GM21390 (cell line): ENCODE measurements around the gene GRHPR.
"Not testable (repeated sequence)": the region's sequence is repeated elsewhere in the genome, so short reads cannot be mapped to it uniquely, and the experiment has no call there.

ENCODE experiments used
- ATAC-seq: cut with Tn5 transposase; IDR thresholded peaks from one replicate; pipeline ENCODE4 v1.9.1; 2021; ENCODE audit not compliant: unreplicated experiment

Gene GRHPR

DNA sequence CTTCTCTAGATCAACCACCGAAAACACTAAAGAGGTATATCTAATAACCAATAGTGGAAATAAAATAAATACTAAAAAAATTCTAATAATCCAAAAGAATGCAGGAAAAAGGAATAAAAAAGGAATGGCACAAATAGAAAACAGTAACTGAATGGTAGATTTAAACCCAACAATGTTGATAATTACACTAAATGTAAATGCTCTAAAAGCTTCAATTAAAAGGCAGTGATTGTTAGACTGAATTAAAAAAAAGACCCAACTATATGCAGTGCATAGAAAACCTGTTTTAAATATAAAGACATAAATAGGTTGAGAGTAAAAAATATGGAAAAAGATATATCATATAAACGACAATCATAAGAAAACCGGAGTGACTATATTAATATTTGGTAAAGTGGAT is 51.9 kb downstream of the GRHPR start:
- ATAC-seq, result no peak

DNA sequence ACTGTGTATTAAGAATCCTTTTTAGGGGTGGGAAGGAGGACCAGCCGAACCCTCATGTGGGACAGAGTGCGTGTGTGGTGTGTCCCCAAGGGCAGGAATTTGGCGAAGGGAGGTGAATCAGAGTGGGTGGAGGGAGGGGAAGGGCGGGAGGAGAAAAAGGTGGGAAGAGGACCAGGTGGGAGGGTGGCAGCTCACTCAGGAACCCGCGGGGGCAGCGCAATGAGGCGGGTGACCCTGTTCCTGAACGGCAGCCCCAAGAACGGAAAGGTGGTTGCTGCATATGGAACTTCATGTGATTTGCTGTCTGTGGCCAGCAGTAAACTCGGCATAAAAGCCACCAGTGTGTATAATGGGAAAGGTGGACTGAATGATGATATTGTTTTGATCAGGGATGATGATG is 54.4 kb downstream of the GRHPR start:
- no peak for ATAC-seq

DNA sequence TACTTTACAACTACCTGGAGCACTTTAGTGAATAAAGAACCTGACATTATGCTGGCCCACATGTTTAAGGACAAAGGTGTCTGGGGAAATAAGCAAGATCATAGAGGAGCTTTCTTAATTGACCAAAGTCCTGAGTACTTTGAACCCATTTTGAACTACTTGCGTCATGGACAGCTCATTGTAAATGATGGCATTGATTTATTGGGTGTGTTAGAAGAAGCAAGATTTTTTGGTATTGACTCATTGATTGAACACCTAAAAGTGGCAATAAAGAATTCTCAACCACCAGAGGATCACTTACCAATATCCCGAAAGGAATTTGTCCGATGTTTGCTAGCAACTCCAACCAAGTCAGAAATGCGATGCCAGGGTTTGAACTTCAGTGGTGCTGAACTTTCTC is 54.9 kb downstream of the GRHPR start:
- ATAC-seq, result not testable (repeated sequence)

DNA sequence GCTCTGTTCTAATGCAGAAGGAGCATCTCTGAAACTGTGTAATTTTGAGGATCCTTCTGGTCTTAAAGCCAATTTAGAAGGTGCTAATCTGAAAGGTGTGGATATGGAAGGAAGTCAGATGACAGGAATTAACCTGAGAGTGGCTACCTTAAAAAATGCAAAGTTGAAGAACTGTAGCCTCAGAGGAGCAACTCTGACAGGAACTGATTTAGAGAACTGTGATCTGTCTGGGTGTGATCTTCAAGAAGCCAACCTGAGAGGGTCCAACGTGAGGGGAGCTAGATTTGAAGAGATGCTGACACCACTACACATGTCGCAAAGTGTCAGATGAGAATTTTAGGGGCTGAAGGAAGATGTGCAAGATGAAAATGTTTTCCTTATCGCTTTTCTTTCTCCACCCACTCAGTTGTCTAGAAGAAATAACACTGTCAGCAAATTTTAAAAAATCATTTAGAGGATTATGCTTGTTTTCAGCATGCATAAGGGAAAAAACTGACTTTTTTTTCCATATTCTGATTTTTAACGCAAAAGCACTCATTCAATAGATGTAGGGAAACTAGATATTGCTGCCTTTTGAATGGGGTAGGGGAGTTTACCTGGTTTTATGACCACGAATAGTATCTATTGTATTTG is 55.6 kb downstream of the GRHPR start:
- not testable (repeated sequence) for ATAC-seq

DNA sequence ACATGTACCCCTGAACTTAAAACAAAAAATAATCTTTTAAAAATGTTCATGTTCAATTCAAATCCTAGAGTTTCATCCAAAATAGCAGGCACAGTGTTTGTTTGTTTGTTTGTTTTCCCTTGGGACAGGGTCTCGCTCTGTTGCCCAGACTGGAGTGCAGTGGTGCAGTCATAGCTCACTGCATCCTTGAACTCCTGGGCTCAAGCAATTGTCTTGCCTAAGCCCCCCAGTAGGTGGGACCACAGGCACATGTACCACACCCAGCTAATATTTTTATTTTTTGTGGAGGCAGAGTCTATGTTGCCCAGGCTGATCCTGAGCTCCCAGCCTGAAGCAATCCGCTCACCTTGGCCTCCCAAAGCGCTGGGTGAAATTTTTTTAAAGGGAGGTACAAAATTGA is 58.3 kb downstream of the GRHPR start:
- ATAC-seq, result no peak

DNA sequence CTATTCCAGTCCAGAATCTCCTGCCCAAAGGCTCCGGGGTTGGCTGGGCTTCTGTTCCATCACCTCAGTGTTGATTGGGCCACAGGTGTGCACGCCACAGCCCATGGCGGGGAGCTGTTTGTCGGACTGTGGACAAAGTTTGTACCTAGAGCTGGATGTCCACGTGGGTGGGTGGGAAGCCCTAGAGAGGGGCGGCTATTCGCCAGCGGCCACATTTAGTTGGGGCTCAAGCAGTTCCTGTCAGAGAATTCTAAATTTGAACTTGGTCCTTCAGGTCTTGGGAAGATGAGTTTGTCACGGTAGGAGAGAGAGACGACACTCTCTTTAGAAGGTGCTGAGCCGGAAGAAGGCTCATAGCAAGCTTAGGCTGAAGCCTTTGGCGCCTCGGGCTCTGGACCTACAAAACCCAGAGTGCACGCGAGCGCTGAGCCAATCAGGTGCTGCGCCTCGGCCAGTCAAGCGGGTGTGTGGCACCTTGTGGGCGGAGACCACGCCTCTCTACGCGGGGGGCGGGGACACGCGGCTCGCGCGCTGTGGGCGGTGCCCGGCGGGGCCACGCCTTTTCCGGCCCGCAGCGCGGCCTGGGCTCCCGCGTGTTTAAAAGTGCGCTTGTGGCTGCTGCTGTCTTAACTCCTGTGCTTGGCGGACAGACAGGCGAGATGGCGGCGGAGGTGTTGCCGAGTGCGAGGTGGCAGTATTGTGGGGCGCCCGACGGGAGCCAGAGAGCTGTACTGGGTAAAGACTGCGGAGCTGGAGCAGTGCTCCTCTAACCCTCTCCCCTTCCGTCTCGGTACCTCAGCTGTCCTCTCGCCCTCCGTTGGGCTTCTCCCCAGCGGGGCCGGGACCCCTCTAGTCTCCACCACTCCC is 63.1 kb downstream of the GRHPR start, which contains the start of gene POLR1E:
POLR1E (plus strand) TSS at position 560 of the 867 bp plus-strand sequence; CDS start at position 660, 100 bp downstream.
- peak; percentile 96 for ATAC-seq

DNA sequence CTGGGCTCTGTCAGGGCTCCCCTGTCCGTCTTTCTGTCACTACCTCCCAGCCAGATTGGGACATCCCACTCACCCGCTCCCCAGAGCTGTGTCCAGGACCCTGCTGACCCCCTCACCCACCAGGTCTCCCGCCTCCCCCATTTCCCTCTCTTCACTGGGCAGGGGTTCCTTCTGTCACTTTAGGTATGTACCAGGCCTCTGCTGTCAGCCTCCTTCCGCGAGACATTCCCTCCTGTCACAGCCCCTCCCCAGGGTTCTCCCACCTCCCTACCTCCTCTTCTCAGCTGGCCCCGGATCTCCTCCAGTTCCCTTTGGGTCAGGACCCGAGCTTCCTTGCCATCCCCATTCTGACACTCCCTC is 63.7 kb downstream of the GRHPR start:
- ATAC-seq, result no peak
